Spleen (tissue), 7 donors: Measurements from ENCODE around the gene PMIS2.

Source experiments
- CTCF ChIP-seq, 11 experiments: fragments of 200-600 bp in 7 of 11; fragments of 450-650 bp in 4 of 11; sonication (generic) in 4 of 11; IDR thresholded peaks in 8 of 11; conservative IDR thresholded peaks in 3 of 11; 1 replicate in 7 of 11; 2 replicates in 4 of 11; pipeline versions ENCODE4 v1.4.0 to v1.8.0; 2016 to 2021; ENCODE audit warnings: antibody characterized with exemption in 11 of 11, inconsistent platforms in 4 of 11, mild to moderate bottlenecking in 1 of 11
- POLR2A ChIP-seq, 3 donors: fragments of 450-650 bp; IDR thresholded peaks; one replicate each; pipeline ENCODE4 v1.5.1; 2017; ENCODE audit warnings: antibody characterized with exemption in 3 of 3, mild to moderate bottlenecking in 1 of 3
- POLR2AphosphoS5 ChIP-seq, 3 donors: sonication (generic); formaldehyde crosslinking; IDR thresholded peaks; one replicate each; pipeline ENCODE4 v1.5.1; 2017; ENCODE audit warnings: antibody characterized with exemption in 3 of 3
- donor health status: DM: no; HTN: no; CAD: no; lungs with moderate emphysema.
- donor health status: DM: no; HTN: no; CAD: no.
- donor health status: DM: no; HTN: no; CAD: no.

DNA sequence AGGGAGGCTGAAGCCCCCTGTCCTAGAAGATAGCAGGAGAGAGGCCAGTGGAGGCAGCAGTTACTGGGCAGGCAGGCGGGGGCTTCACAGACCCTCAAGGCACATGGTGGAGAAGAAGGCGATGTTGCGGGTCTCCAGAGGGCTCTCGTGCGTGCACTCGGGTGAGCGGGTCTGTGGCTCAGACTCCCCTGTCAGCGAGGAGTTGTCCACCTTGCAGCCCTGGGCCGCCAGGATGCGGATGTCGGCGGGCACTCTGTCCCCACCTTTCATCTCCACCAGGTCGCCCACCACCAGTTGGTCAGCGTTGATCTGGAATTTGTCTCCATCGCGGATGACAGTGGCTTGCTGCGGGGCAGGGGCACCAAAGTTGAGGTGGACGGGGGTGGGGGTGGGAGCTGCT is 25.7 kb upstream of the PMIS2 start:
- TF ChIP-seq CTCF (IDR thresholded peaks at IDR 0.05 in 8 of 11, conservative IDR thresholded peaks at IDR 0.05 in 3 of 11): no peak
- TF ChIP-seq POLR2AphosphoS5 (IDR thresholded peaks at IDR 0.05): no peak
- no peak for TF ChIP-seq POLR2A (IDR thresholded peaks at IDR 0.05)
